Naive thymus-derived CD8-positive, alpha-beta T cell (primary cell): ENCODE data around the gene NUP98. TPM values are rescaled to one million over a fixed set of nuclear protein-coding genes. Genes with fewer than 3 reads are reported as not detected.

Experiments
- ATAC-seq, 2 donors: fragments of 150-1000 bp; cut with Tn5 transposase in 1 of 2; sonication (Bioruptor Pico), chemical (Tn5 transposase) in 1 of 2; 1 replicate in 1 of 2; 2 replicates in 1 of 2; pipeline ENCODE4 v1.10.0; 2021; ENCODE audit warnings: mild to moderate bottlenecking in 2 of 2, moderate library complexity in 2 of 2
- POLR2A ChIA-PET: fragments of 350-600 bp; sonication (Branson Sonifier 250); formaldehyde crosslinking; loops from one replicate; lab custom pipeline; 2021; ENCODE audit warnings: antibody characterized with exemption; lab: Charles Lee
- DNase-seq, 10 donors: peaks; one replicate each; pipeline versions ENCODE4 v3.0.0 to v3.0.0-alpha.2; 2020 to 2022
- H3K27ac Mint-ChIP-seq, 10 donors: one replicate each; pipeline ENCODE4 v1.8.0; 2020 to 2022; ENCODE audit warnings: mild to moderate bottlenecking in 10 of 10, mixed read lengths in 10 of 10, moderate library complexity in 4 of 10, inconsistent platforms in 1 of 10
- H3K27me3 Mint-ChIP-seq, 5 donors: one replicate each; pipeline ENCODE4 v1.8.0; 2021 to 2022; ENCODE audit warnings: mixed read lengths in 5 of 5
- H3K36me3 Mint-ChIP-seq, 3 donors: one replicate each; pipeline ENCODE4 v1.8.0; 2020 to 2022; ENCODE audit warnings: mixed read lengths in 3 of 3, mild to moderate bottlenecking in 2 of 3, inconsistent platforms in 1 of 3
- H3K4me1 Mint-ChIP-seq, 4 donors: one replicate each; pipeline ENCODE4 v1.8.0; 2021 to 2022; ENCODE audit warnings: mixed read lengths in 4 of 4
- H3K4me3 Mint-ChIP-seq, 10 donors: one replicate each; pipeline ENCODE4 v1.8.0; 2020 to 2022; ENCODE audit warnings: mild to moderate bottlenecking in 10 of 10, mixed read lengths in 10 of 10, moderate library complexity in 6 of 10, inconsistent platforms in 1 of 10
- H3K9me3 Mint-ChIP-seq, 9 donors: one replicate each; pipeline ENCODE4 v1.8.0; 2020 to 2022; ENCODE audit warnings: mixed read lengths in 9 of 9, mild to moderate bottlenecking in 3 of 9, inconsistent platforms in 1 of 9, moderate library complexity in 1 of 9
- polyA plus RNA-seq, 3 donors: library from polyadenylated mRNA; unstranded; fragments of 300-500 nt; fragmentation: Illumina TruSeq; gene quantifications; one replicate each; pipeline ENCODE4 v1.2.3, GENCODE V29; 2021
- total RNA-seq, 8 experiments: library from RNA in 2 of 8; stranded (reverse) in 2 of 8; gene quantifications; one replicate each; pipeline ENCODE4 v1.2.3 and lab custom pipeline; 2021 to 2026

The NUP98 gene
- total and polyA plus RNA-seq, 5 experiments from 2014 or later = 31.8 to 126 (median 50.9) TPM

- H3K4me1 Mint-ChIP-seq = peaks cover 0 to 1% (median 0%) of the 10 kb centered on the region in 4 donors
- H3K9me3 Mint-ChIP-seq = no peaks in the 10 kb centered on the region
- H3K4me3 Mint-ChIP-seq = no peak overlapping the region
- DNase-seq (no peak), ATAC-seq (no peak)
- H3K27me3 Mint-ChIP-seq = no peaks in the 10 kb centered on the region
- no peak overlapping the region for H3K27ac Mint-ChIP-seq
- POLR2A ChIA-PET = no interaction called here
- peaks cover 10 to 91% (median 45%) of the 10 kb centered on the region in 3 donors for H3K36me3 Mint-ChIP-seq
Observed at GRCh38 chr11:3720997-3721396, 76.4 kb downstream of the NUP98 start.

- H3K4me3 Mint-ChIP-seq = no peak overlapping the region
- H3K27ac Mint-ChIP-seq = peak overlapping the region in 1 of 10 donors; percentile 25
- DNase-seq (no peak), ATAC-seq (no peak)
- H3K27me3 Mint-ChIP-seq = no peaks in the 10 kb centered on the region
- H3K4me1 Mint-ChIP-seq = peaks cover 0 to 1% (median 0%) of the 10 kb centered on the region in 4 donors
- peaks cover 5 to 89% (median 22%) of the 10 kb centered on the region in 3 donors for H3K36me3 Mint-ChIP-seq
- H3K9me3 Mint-ChIP-seq = no peaks in the 10 kb centered on the region
- POLR2A ChIA-PET = interaction anchor here (1.0 kb wide), 1 partner anchor 17 kb away, joined by 4 read pairs; no protein-coding TSS in a partner anchor
Observed at GRCh38 chr11:3712274-3712673, 85.1 kb downstream of the NUP98 start.

GRCh38 chr11:3710485-3711259 lies 86.7 kb downstream of the NUP98 start:
- H3K36me3 Mint-ChIP-seq = peaks cover 5 to 87% (median 18%) of the 10 kb centered on the region in 3 donors
- no peaks in the 10 kb centered on the region for H3K9me3 Mint-ChIP-seq

GRCh38 chr11:3709977-3710376 lies 87.4 kb downstream of the NUP98 start:
- POLR2A ChIA-PET = no interaction called here
- H3K4me1 Mint-ChIP-seq = peaks cover 0 to 3% (median 0%) of the 10 kb centered on the region in 4 donors
- no peaks in the 10 kb centered on the region for H3K9me3 Mint-ChIP-seq
- H3K27ac Mint-ChIP-seq = no peak overlapping the region
- no peaks in the 10 kb centered on the region for H3K27me3 Mint-ChIP-seq
- DNase-seq (no peak), ATAC-seq (no peak)
- no peak overlapping the region for H3K4me3 Mint-ChIP-seq
- H3K36me3 Mint-ChIP-seq = peaks cover 5 to 87% (median 17%) of the 10 kb centered on the region in 3 donors

More at GRCh38 chr11:3710485-3711259, 86.7 kb downstream of the NUP98 start:
- POLR2A ChIA-PET = no interaction called here
- peak overlapping the region in 6 of 10 donors; percentile 4 to 86 (median 46) for H3K27ac Mint-ChIP-seq
- peaks cover 0 to 3% (median 0%) of the 10 kb centered on the region in 4 donors for H3K4me1 Mint-ChIP-seq
- ATAC-seq = no peak
- no peak overlapping the region for H3K4me3 Mint-ChIP-seq
- no peak for DNase-seq
- no peaks in the 10 kb centered on the region for H3K27me3 Mint-ChIP-seq

- DNase-seq = no peak
- H3K4me1 Mint-ChIP-seq = peaks cover 0 to 2% (median 0%) of the 10 kb centered on the region in 4 donors
- ATAC-seq = no peak
- peaks cover 0 to 88% (median 17%) of the 10 kb centered on the region in 3 donors for H3K36me3 Mint-ChIP-seq
- H3K4me3 Mint-ChIP-seq = no peak overlapping the region
- H3K9me3 Mint-ChIP-seq = no peaks in the 10 kb centered on the region
- H3K27me3 Mint-ChIP-seq = no peaks in the 10 kb centered on the region
- H3K27ac Mint-ChIP-seq = peak overlapping the region in 2 of 10 donors; percentile 5 to 17
- POLR2A ChIA-PET = no interaction called here
Observed at GRCh38 chr11:3707176-3707575, 90.2 kb downstream of the NUP98 start.

GRCh38 chr11:3703383-3703782 lies 94.0 kb downstream of the NUP98 start:
- H3K27me3 Mint-ChIP-seq = no peaks in the 10 kb centered on the region
- H3K36me3 Mint-ChIP-seq = peaks cover 4 to 92% (median 20%) of the 10 kb centered on the region in 3 donors
- H3K4me3 Mint-ChIP-seq = no peak overlapping the region
- ATAC-seq (no peak), DNase-seq (no peak)
- no peaks in the 10 kb centered on the region for H3K9me3 Mint-ChIP-seq
- peak overlapping the region in 3 of 10 donors; percentile 35 to 52 (median 44) for H3K27ac Mint-ChIP-seq
- POLR2A ChIA-PET = no interaction called here
- H3K4me1 Mint-ChIP-seq = peaks cover 0 to 2% (median 0%) of the 10 kb centered on the region in 4 donors

GRCh38 chr11:3700910-3701309 lies 96.4 kb downstream of the NUP98 start:
- Mint-ChIP-seq H3K27me3 (no peaks in the 10 kb centered on the region), H3K36me3 (peaks cover 4 to 91% (median 25%) of the 10 kb centered on the region in 3 donors), H3K4me1 (no peaks in the 10 kb centered on the region), H3K27ac (peak overlapping the region in 3 of 10 donors; percentile 24 to 74 (median 29)), H3K9me3 (no peaks in the 10 kb centered on the region), H3K4me3 (no peak overlapping the region)
- no peak for DNase-seq
- ATAC-seq = no peak
- POLR2A ChIA-PET = no interaction called here

GRCh38 chr11:3700410-3700809 lies 96.9 kb downstream of the NUP98 start:
- Mint-ChIP-seq H3K36me3 (peaks cover 4 to 91% (median 30%) of the 10 kb centered on the region in 3 donors), H3K4me3 (no peak overlapping the region), H3K9me3 (no peaks in the 10 kb centered on the region), H3K4me1 (no peaks in the 10 kb centered on the region), H3K27ac (peak overlapping the region in 1 of 10 donors; percentile 20), H3K27me3 (no peaks in the 10 kb centered on the region)
- POLR2A ChIA-PET = no interaction called here
- ATAC-seq = no peak
- no peak for DNase-seq

GRCh38 chr11:3686751-3687150 lies 110.6 kb downstream of the NUP98 start:
- H3K4me1 Mint-ChIP-seq = peaks cover 0 to 3% (median 0%) of the 10 kb centered on the region in 4 donors
- H3K27ac Mint-ChIP-seq = no peak overlapping the region
- no peaks in the 10 kb centered on the region for H3K9me3 Mint-ChIP-seq
- H3K36me3 Mint-ChIP-seq = peaks cover 6 to 88% (median 15%) of the 10 kb centered on the region in 3 donors
- DNase-seq = no peak
- ATAC-seq = no peak
- POLR2A ChIA-PET = no interaction called here
- no peaks in the 10 kb centered on the region for H3K27me3 Mint-ChIP-seq
- H3K4me3 Mint-ChIP-seq = no peak overlapping the region

- H3K4me3 Mint-ChIP-seq = no peak overlapping the region
- peaks cover 0 to 3% (median 0%) of the 10 kb centered on the region in 4 donors for H3K4me1 Mint-ChIP-seq
- POLR2A ChIA-PET = no interaction called here
- H3K9me3 Mint-ChIP-seq = no peaks in the 10 kb centered on the region
- peaks cover 6 to 89% (median 15%) of the 10 kb centered on the region in 3 donors for H3K36me3 Mint-ChIP-seq
- no peaks in the 10 kb centered on the region for H3K27me3 Mint-ChIP-seq
- DNase-seq (no peak), ATAC-seq (no peak)
- peak overlapping the region in 1 of 10 donors; percentile 57 for H3K27ac Mint-ChIP-seq
Observed at GRCh38 chr11:3685923-3686322, 111.4 kb downstream of the NUP98 start.

- Mint-ChIP-seq H3K4me1 (peaks cover 0 to 3% (median 0%) of the 10 kb centered on the region in 4 donors), H3K27me3 (no peaks in the 10 kb centered on the region), H3K36me3 (peaks cover 6 to 91% (median 19%) of the 10 kb centered on the region in 3 donors), H3K4me3 (no peak overlapping the region), H3K27ac (no peak overlapping the region), H3K9me3 (no peaks in the 10 kb centered on the region)
- no peak for DNase-seq
- no peak for ATAC-seq
- POLR2A ChIA-PET = interaction anchor here (0.7 kb wide), 1 partner anchor 103 kb away, joined by 8 read pairs; no protein-coding TSS in a partner anchor
Observed at GRCh38 chr11:3684819-3685172, 112.6 kb downstream of the NUP98 start.

GRCh38 chr11:3684129-3684818 lies 113.1 kb downstream of the NUP98 start:
- peak overlapping the region in 1 of 10 donors; percentile 4 for H3K27ac Mint-ChIP-seq
- peaks cover 0 to 3% (median 0%) of the 10 kb centered on the region in 4 donors for H3K4me1 Mint-ChIP-seq
- no peak overlapping the region for H3K4me3 Mint-ChIP-seq
- no peak for ATAC-seq
- peaks cover 9 to 92% (median 23%) of the 10 kb centered on the region in 3 donors for H3K36me3 Mint-ChIP-seq
- DNase-seq = no peak
- no peaks in the 10 kb centered on the region for H3K27me3 Mint-ChIP-seq
- POLR2A ChIA-PET = interaction anchor here (0.7 kb wide), 1 partner anchor 103 kb away, joined by 8 read pairs; no protein-coding TSS in a partner anchor
- H3K9me3 Mint-ChIP-seq = no peaks in the 10 kb centered on the region

GRCh38 chr11:3683039-3683438 lies 114.3 kb downstream of the NUP98 start:
- Mint-ChIP-seq H3K36me3 (peaks cover 11 to 96% (median 29%) of the 10 kb centered on the region in 3 donors), H3K27ac (peak overlapping the region in 1 of 10 donors; percentile 18), H3K9me3 (no peaks in the 10 kb centered on the region), H3K27me3 (no peaks in the 10 kb centered on the region), H3K4me1 (peaks cover 0 to 3% (median 0%) of the 10 kb centered on the region in 4 donors), H3K4me3 (no peak overlapping the region)
- no peak for ATAC-seq
- POLR2A ChIA-PET = no interaction called here
- DNase-seq = no peak
